K562 (cell line): ENCODE measurements around the gene KIAA0825. TPM values are rescaled to one million over a fixed set of nuclear protein-coding genes. Genes with fewer than 3 reads are reported as not detected.

ENCODE experiments used
- ATAC-seq: fragments of 200-7000 bp; cut with Tn5 transposase; 3 replicates; pipeline ENCODE4 v1.9.1; 2020; ENCODE audit warnings: moderate library complexity
- BruUV-seq: library from RNA; stranded (reverse); fragments of 400-500 nt; replicated peaks from 2 replicates; lab custom pipeline; 2021; lab: Mats Ljungman, UMichigan
- CTCF ChIA-PET: fragments of 300-600 bp; formaldehyde crosslinking; extraction: SDS; loops from one replicate; lab custom pipeline; 2021; ENCODE audit warnings: low intra/inter-chr PET ratio; lab: Yijun Ruan, JAX
- POLR2A ChIA-PET: fragments of 300-600, 350-650 bp; sonication (Branson Sonifier 250); formaldehyde crosslinking; extraction: SDS; loops from one replicate; lab custom pipeline; 2021; ENCODE audit warnings: antibody characterized with exemption, inconsistent platforms; lab: Yijun Ruan, JAX
- DNase-seq, 4 experiments: peaks; one replicate each; pipeline versions ENCODE4 v3.0.0 to v3.0.0-alpha.2; 2011 to 2018; ENCODE audit warnings: low spot score in 3 of 4, mixed read lengths in 3 of 4; ENCODE audit errors: extremely low read depth in 1 of 4
- FAIRE-seq: peaks from 2 replicates; lab custom pipeline; 2011; peaks lifted over from hg19 to GRCh38; lab: Jason Lieb, UNC
- H2AFZ ChIP-seq: 2 replicates; pipeline ENCODE4 v1.6.0; 2011; ENCODE audit warnings: low read depth, low read length, control low read depth, inconsistent platforms
- H3K27ac ChIP-seq: fragments of 200-600 bp; 3 replicates; pipeline ENCODE4 v1.8.0; 2011; ENCODE audit warnings: low read depth, mild to moderate bottlenecking, control low read depth, inconsistent platforms, low read length, moderate library complexity, mixed read lengths; ENCODE audit errors: extremely low read depth
- H3K27me3 ChIP-seq, 2 experiments: fragments of 300-600 bp in 1 of 2; 2 replicates in 1 of 2; 3 replicates in 1 of 2; pipeline versions ENCODE4 v1.6.0 to v1.8.0; 2011; ENCODE audit warnings: inconsistent platforms in 2 of 2, low read length in 2 of 2, mild to moderate bottlenecking in 1 of 2, mixed read lengths in 1 of 2, moderate library complexity in 1 of 2; ENCODE audit not compliant: control insufficient read depth in 2 of 2, insufficient read depth in 2 of 2
- H3K36me3 ChIP-seq: fragments of 300-600 bp; 3 replicates; pipeline ENCODE4 v1.8.0; 2011; ENCODE audit warnings: mild to moderate bottlenecking, low read length, inconsistent platforms; ENCODE audit not compliant: control insufficient read depth, insufficient read depth
- H3K4me1 ChIP-seq, 2 experiments: fragments of 200-600 bp in 1 of 2; replicated peaks in 1 of 2; 2 replicates in 1 of 2; 3 replicates in 1 of 2; pipeline versions ENCODE4 v1.5.1 to v1.8.0; 2011; ENCODE audit warnings: inconsistent platforms in 2 of 2, low read length in 2 of 2, mild to moderate bottlenecking in 1 of 2, mixed read lengths in 1 of 2, moderate library complexity in 1 of 2; ENCODE audit not compliant: control insufficient read depth in 2 of 2, insufficient read depth in 2 of 2
- H3K4me2 ChIP-seq: 2 replicates; pipeline ENCODE4 v1.6.1; 2011; ENCODE audit warnings: low read length, control low read depth, inconsistent platforms, mixed read lengths; ENCODE audit not compliant: insufficient read depth
- H3K4me3 ChIP-seq: fragments of 200-600 bp; sonication (generic), shearing (Covaris generic); 2 replicates; pipeline ENCODE4 v1.5.1; 2016; ENCODE audit warnings: control low read depth, inconsistent platforms
- H3K79me2 ChIP-seq: fragments of 200-600 bp; 3 replicates; pipeline ENCODE4 v1.8.0; 2011; ENCODE audit warnings: low read length, inconsistent platforms; ENCODE audit not compliant: control insufficient read depth, insufficient read depth
- H3K9ac ChIP-seq, 2 experiments: 2 replicates each; pipeline versions ENCODE4 v1.6.0 to v1.6.1; 2011; ENCODE audit warnings: low read depth in 2 of 2, low read length in 2 of 2, control low read depth in 1 of 2, inconsistent platforms in 1 of 2, mild to moderate bottlenecking in 1 of 2, mixed read lengths in 1 of 2; ENCODE audit not compliant: insufficient read depth in 1 of 2
- H3K9me1 ChIP-seq: one replicate; pipeline ENCODE4 v1.6.0; 2011; ENCODE audit warnings: inconsistent platforms, mild to moderate bottlenecking, low read length, moderate library complexity; ENCODE audit not compliant: control insufficient read depth, insufficient read depth
- H3K9me3 ChIP-seq: replicated peaks from 2 replicates; pipeline ENCODE4 v1.5.1; 2011; ENCODE audit warnings: low read depth, low read length, inconsistent platforms; ENCODE audit not compliant: control insufficient read depth, insufficient read depth
- H4K20me1 ChIP-seq: replicated peaks from 2 replicates; pipeline ENCODE4 v1.6.1; 2011; ENCODE audit warnings: low read length, inconsistent platforms, mixed read lengths; ENCODE audit not compliant: control insufficient read depth, insufficient read depth
- CBX2 ChIP-seq: fragments of 200-600 bp; sonication (generic); IDR thresholded peaks from one replicate; pipeline ENCODE4 v1.6.1; 2012; ENCODE audit warnings: mild to moderate bottlenecking, low read length, inconsistent platforms; ENCODE audit not compliant: insufficient read depth, poor library complexity, severe bottlenecking
- CREB3 ChIP-seq: fragments of 450-650 bp; conservative IDR thresholded peaks from 2 replicates; pipeline ENCODE4 v1.6.1; 2016; ENCODE audit warnings: missing genetic modification characterization, low read depth, mild to moderate bottlenecking, missing compliant biosample characterization, moderate library complexity
- FOXP1 ChIP-seq: sonication (generic); formaldehyde crosslinking; IDR thresholded peaks from 2 replicates; pipeline ENCODE4 v1.8.0; 2022; ENCODE audit warnings: mild to moderate bottlenecking, missing genetic modification reagents
- KDM2B ChIP-seq: fragments of 250-450 bp; sonication (Bioruptor Pico); IDR thresholded peaks from 2 replicates; pipeline ENCODE4 v1.8.0; 2021; ENCODE audit warnings: mild to moderate bottlenecking, moderate library complexity
- MECOM ChIP-seq: fragments of 250-450 bp; sonication (Bioruptor Pico); IDR thresholded peaks from 2 replicates; pipeline ENCODE4 v1.8.0; 2022; ENCODE audit warnings: inconsistent platforms
- MYC ChIP-seq, 2 experiments: fragments of 250-450 bp in 1 of 2; sonication (Bioruptor Pico) in 1 of 2; IDR thresholded peaks; 2 replicates each; pipeline versions ENCODE4 v1.5.1 to v1.6.1; 2012 to 2021; ENCODE audit warnings: low read depth in 2 of 2, borderline replicate concordance in 1 of 2, improper control_type of control experiment in 1 of 2, low read length in 1 of 2, mild to moderate bottlenecking in 1 of 2, moderate library complexity in 1 of 2
- NFRKB ChIP-seq: fragments of 450-650 bp; IDR thresholded peaks from 2 replicates; pipeline ENCODE4 v1.6.1; 2016; ENCODE audit warnings: low read depth
- PKNOX1 ChIP-seq: fragments of 450-650 bp; IDR thresholded peaks from 2 replicates; pipeline ENCODE4 v1.6.1; 2016
- RFX1 ChIP-seq: fragments of 450-650 bp; IDR thresholded peaks from 2 replicates; pipeline ENCODE4 v1.6.1; 2016; ENCODE audit warnings: mild to moderate bottlenecking, moderate library complexity
- TAF1 ChIP-seq: IDR thresholded peaks from 2 replicates; pipeline ENCODE4 v1.6.1; 2011; ENCODE audit warnings: mild to moderate bottlenecking, low read length, moderate library complexity; ENCODE audit not compliant: insufficient read depth, control insufficient read depth, severe bottlenecking; ENCODE audit errors: extremely low read depth
- ZFP30 ChIP-seq: fragments of 250-450 bp; sonication (Bioruptor Pico); IDR thresholded peaks from 2 replicates; pipeline ENCODE4 v1.8.0; 2022; ENCODE audit warnings: moderate library complexity, mild to moderate bottlenecking, inconsistent platforms, borderline replicate concordance
- ZNF143 ChIP-seq: sonication (generic); formaldehyde crosslinking; IDR thresholded peaks from 2 replicates; pipeline ENCODE4 v1.9.0; 2022; ENCODE audit warnings: mild to moderate bottlenecking, missing genetic modification reagents
- WGBS: fragments of 100-300 bp; shearing (Covaris generic); methylation state at CpG from one replicate; pipeline ENCODE4 v1.1.6; 2016; ENCODE audit warnings: low coverage, mixed read lengths; ENCODE audit not compliant: insufficient coverage; ENCODE audit errors: missing lambda C conversion rate; 5-methylcytosine and 5-hydroxymethylcytosine counted together
- in situ Hi-C: fragments of 300-500 bp; cut with MboI; formaldehyde crosslinking; loops from 4 replicates; pipeline ENCODE4 v1.15.0; 2018; ENCODE audit warnings: inconsistent platforms, mixed read lengths
- intact Hi-C: fragments of 100-400 bp; cut with micrococcal nuclease; formaldehyde crosslinking; loops from 2 replicates; pipeline ENCODE4 v1.14.2; 2022
- polyA plus RNA-seq, 8 experiments: library from polyadenylated mRNA; depleted of rRNA in 4 of 8; stranded (reverse) in 5 of 8; unstranded in 3 of 8; fragments of >200 nt; fragmentation: Nextera tagmentation in 2 of 8; fragmentation: Illumina TruSeq in 1 of 8; extraction: Ambion mirVana in 2 of 8; extraction: Trizol in 1 of 8; gene quantifications; 2 replicates each; pipeline versions ENCODE4 v1.2.1 to v1.2.3, GENCODE V29; 2011 to 2014; ENCODE audit warnings: inconsistent platforms in 1 of 8, missing spikeins in 1 of 8
- total RNA-seq, 7 experiments: library from RNA; depleted of rRNA in 6 of 7; stranded (reverse); fragments of >200 nt in 6 of 7; fragmentation: Illumina TruSeq in 2 of 7; extraction: Trizol in 2 of 7; gene quantifications; 2 replicates each; pipeline versions ENCODE4 v1.2.1 to v1.2.3, GENCODE V29; 2011 to 2021; ENCODE audit warnings: low replicate concordance in 1 of 7
- TF ChIP-seq, protein P1 (sequence below): fragments of 450-650 bp; IDR thresholded peaks from 2 replicates; pipeline ENCODE4 v1.6.1; 2016; ENCODE audit warnings: mild to moderate bottlenecking

Gene KIAA0825
- total and polyA plus RNA-seq, 9 of the 15 experiments (the other 6 are each of a cell fraction or from before 2014, with no cell fraction given) = 0.05 to 0.36 (median 0.16) TPM; not detected in 1

DNA sequence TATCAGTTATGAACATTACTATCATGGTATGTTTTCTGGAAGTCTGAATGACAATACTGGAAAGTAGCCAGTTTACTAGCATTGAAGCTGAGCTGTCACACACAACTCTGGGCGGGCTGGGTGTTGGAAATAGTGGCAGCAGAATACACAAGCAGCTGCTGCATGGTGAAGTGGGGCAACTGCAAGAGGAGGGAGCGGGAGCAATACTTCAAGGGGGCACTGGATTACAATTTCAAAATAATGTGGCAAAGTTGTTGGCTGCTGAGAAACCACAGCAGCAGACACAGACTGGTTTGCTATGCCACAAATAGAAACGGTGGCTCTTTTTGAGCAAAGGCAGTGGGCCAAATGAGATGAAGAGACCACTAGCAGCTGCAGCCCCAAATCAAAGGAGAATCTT, 350.2 kb downstream of the KIAA0825 start (continued):
- TF ChIP-seq FOXP1 (CRISPR knock-in tag) = no peak
- TF ChIP-seq PKNOX1 = no peak
- TF ChIP-seq CBX2 = no peak
- no peak for TF ChIP-seq NFRKB

GRCh38 chr5:94267350-94267899, 351.0 kb downstream of the KIAA0825 start:
- intact Hi-C loops (no loop called here), in situ Hi-C loops (no loop called here)
- POLR2A ChIA-PET = no interaction called here
- DNase-seq (no peak), ATAC-seq (no peak), FAIRE-seq (no peak)
- H3K4me2 ChIP-seq = no peak overlapping the region
- no peak overlapping the region for H2AFZ ChIP-seq
- H3K4me1 ChIP-seq = no peaks in the 10 kb centered on the region
- no peak overlapping the region for H3K9ac ChIP-seq
- no peak overlapping the region for H3K4me3 ChIP-seq
- 0% methylated on average over 4 of the region's 4 CpGs for WGBS
- TF ChIP-seq RFX1 = no peak
- TF ChIP-seq, protein P1, sequence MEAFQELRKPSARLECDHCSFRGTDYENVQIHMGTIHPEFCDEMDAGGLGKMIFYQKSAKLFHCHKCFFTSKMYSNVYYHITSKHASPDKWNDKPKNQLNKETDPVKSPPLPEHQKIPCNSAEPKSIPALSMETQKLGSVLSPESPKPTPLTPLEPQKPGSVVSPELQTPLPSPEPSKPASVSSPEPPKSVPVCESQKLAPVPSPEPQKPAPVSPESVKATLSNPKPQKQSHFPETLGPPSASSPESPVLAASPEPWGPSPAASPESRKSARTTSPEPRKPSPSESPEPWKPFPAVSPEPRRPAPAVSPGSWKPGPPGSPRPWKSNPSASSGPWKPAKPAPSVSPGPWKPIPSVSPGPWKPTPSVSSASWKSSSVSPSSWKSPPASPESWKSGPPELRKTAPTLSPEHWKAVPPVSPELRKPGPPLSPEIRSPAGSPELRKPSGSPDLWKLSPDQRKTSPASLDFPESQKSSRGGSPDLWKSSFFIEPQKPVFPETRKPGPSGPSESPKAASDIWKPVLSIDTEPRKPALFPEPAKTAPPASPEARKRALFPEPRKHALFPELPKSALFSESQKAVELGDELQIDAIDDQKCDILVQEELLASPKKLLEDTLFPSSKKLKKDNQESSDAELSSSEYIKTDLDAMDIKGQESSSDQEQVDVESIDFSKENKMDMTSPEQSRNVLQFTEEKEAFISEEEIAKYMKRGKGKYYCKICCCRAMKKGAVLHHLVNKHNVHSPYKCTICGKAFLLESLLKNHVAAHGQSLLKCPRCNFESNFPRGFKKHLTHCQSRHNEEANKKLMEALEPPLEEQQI = no peak
- no peak for TF ChIP-seq ZFP30
- no peak for TF ChIP-seq MYC (IDR thresholded peaks at IDR 0.05; ENCODE audit: low read depth, low read length)
- no peak for TF ChIP-seq MYC (CRISPR knock-in tag; IDR thresholded peaks at IDR 0.05; ENCODE audit: borderline replicate concordance, low read depth)
- TF ChIP-seq TAF1 = no peak
- no peak for TF ChIP-seq MECOM (CRISPR knock-in tag)
- TF ChIP-seq ZNF143 (CRISPR knock-in tag) = no peak
- TF ChIP-seq KDM2B (CRISPR knock-in tag) = no peak
- TF ChIP-seq CREB3 (tag) = no peak
- H3K27ac ChIP-seq = no peak overlapping the region
- no peaks in the 10 kb centered on the region for H3K9me1 ChIP-seq
- H3K9me3 ChIP-seq = no peaks in the 10 kb centered on the region
- BruUV-seq = no TSS peak
- H4K20me1 ChIP-seq = no peaks in the 10 kb centered on the region
- no peaks in the 10 kb centered on the region for H3K27me3 ChIP-seq
- H3K36me3 ChIP-seq = no peaks in the 10 kb centered on the region
- CTCF ChIA-PET = no interaction called here
- H3K79me2 ChIP-seq = no peaks in the 10 kb centered on the region
